ENCODE results near the gene OSBP.

Gene OSBP, protein sequence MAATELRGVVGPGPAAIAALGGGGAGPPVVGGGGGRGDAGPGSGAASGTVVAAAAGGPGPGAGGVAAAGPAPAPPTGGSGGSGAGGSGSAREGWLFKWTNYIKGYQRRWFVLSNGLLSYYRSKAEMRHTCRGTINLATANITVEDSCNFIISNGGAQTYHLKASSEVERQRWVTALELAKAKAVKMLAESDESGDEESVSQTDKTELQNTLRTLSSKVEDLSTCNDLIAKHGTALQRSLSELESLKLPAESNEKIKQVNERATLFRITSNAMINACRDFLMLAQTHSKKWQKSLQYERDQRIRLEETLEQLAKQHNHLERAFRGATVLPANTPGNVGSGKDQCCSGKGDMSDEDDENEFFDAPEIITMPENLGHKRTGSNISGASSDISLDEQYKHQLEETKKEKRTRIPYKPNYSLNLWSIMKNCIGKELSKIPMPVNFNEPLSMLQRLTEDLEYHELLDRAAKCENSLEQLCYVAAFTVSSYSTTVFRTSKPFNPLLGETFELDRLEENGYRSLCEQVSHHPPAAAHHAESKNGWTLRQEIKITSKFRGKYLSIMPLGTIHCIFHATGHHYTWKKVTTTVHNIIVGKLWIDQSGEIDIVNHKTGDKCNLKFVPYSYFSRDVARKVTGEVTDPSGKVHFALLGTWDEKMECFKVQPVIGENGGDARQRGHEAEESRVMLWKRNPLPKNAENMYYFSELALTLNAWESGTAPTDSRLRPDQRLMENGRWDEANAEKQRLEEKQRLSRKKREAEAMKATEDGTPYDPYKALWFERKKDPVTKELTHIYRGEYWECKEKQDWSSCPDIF

DNA sequence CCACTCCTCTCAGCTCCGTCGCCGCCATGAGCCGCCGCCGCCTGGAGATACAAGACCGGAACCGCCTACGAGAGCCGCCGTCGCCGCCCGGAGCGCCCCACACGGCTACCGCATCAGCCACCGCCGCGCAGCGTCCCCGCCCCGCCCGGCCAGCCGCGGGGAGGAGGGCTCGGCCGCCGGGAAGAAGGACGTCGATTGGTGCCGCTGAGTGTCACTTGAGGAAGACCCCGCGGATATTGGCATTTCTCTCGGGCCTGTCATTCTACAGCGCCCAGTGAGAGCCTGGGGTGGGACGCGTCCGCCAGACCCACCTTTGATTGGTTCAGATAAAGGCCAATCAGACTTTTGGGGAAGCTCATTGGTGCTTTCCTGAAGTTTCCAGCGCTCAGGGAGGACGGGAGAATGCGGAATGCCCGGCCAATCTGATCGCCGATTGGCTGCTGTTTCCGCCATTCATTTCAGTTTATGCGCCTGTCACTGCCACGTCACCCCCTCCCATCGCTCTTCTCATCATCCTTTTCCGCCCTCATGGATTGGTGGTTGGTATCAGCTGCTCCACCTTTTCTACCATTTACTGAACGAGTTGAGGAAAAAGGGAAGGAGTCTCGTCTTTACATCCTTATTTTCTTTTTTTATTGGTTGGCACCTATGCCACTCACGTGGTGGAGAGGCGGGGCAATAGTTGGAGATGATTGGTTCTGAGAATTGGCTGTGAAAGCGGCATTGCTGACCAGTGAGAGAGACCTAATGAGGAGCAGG lies at the start of gene OSBP:
Gene OSBP (minus strand): TSS at position 138 of the 759 bp plus-strand sequence. CDS start 110 bp downstream, at position 28.
- TF ChIP-seq, protein P1, sequence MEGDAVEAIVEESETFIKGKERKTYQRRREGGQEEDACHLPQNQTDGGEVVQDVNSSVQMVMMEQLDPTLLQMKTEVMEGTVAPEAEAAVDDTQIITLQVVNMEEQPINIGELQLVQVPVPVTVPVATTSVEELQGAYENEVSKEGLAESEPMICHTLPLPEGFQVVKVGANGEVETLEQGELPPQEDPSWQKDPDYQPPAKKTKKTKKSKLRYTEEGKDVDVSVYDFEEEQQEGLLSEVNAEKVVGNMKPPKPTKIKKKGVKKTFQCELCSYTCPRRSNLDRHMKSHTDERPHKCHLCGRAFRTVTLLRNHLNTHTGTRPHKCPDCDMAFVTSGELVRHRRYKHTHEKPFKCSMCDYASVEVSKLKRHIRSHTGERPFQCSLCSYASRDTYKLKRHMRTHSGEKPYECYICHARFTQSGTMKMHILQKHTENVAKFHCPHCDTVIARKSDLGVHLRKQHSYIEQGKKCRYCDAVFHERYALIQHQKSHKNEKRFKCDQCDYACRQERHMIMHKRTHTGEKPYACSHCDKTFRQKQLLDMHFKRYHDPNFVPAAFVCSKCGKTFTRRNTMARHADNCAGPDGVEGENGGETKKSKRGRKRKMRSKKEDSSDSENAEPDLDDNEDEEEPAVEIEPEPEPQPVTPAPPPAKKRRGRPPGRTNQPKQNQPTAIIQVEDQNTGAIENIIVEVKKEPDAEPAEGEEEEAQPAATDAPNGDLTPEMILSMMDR (conservative IDR thresholded peaks at IDR 0.05; ENCODE audit: low read length): no peak
- peak within 1 kb of the TSS; percentile 93 for H3K4me3 ChIP-seq (ENCODE audit: low read length)
- DNase-seq (ENCODE audit: low read depth): peak; percentile 100

DNA sequence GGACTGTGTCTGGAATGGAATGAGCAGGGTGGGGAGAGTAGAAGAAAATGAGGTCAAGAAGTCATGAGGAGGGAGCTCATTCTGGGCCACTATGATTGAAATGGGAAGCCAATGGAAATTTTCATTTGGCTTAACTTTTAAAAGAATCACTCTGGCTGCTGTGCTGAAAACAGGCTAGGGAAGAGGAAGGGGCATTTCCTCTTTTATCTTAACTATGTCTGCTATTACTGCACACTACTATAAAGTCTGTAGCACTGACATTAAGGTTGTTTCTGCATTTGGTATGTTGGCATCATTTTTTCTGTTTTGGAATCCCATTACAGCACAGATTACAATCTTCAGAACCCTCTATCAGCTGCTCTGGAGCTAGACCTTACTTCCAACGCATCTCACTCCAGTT lies 45.0 kb upstream of the OSBP start:
- H3K4me3 ChIP-seq (ENCODE audit: low read length): no peak overlapping the region
- TF ChIP-seq, protein P1 (conservative IDR thresholded peaks at IDR 0.05; ENCODE audit: low read length): no peak
- no peak for DNase-seq (ENCODE audit: low read depth)

DNA sequence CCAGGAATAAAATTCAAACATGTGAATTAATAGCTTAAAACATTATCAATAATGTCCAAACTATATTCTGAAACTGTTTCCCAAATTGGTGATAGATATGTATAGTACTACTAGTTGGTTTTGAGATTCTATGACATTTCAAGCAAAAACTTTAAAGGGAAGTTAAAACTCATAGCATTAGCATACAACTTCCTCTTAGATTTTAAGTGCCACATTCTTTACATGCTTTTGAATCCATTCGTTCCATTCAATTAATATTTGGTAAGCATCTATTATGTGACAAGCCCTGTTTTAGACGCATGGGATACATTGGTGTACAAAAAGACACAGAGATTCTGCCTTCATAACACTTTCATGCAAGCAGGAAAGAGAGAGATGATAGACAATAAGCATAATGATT lies 44.4 kb upstream of the OSBP start:
- peak; percentile 7 for DNase-seq (ENCODE audit: low read depth)
- TF ChIP-seq, protein P1 (conservative IDR thresholded peaks at IDR 0.05; ENCODE audit: low read length): no peak
- H3K4me3 ChIP-seq (ENCODE audit: low read length): no peak overlapping the region

DNA sequence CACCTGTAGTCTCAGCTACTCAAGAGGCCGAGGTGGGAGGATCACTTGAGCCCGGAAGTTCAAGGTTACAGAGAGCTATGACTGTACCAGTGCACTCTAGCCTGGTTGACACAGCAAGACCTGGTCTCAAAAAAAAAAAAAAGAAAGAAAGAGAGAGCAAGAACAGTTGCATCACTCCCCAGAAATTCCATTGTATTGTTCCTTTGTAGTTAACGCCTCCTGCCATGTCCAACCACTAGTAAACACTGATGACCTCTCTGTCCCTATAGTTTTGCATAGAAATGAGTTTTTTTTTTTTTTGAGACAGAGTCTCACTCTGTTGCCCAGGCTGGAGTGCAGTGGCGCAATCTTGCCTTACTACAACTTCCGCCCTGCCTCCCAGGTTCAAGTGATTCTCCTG lies 42.5 kb upstream of the OSBP start:
- TF ChIP-seq, protein P1 (conservative IDR thresholded peaks at IDR 0.05; ENCODE audit: low read length): no peak
- H3K4me3 ChIP-seq (ENCODE audit: low read length): no peak overlapping the region
- no peak for DNase-seq (ENCODE audit: low read depth)

DNA sequence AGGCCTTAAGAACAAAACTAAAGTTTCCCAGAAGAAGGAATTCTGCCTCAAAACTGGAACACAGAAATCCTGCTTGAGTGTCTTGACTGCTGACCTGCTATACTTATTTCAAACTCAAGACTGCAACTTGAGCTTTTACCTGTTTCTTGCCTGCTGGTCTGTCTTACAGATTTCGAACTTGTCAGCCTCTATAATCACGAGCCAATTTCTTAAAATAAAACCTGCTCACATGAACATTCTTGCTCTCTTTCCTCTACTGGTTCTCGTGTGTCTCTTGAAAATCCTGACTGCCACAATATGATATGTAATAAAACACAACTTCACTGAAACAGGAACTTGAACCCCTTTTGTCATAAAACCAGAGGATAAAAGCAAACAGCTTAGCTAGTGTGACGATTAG lies 39.3 kb upstream of the OSBP start:
- TF ChIP-seq, protein P1 (conservative IDR thresholded peaks at IDR 0.05; ENCODE audit: low read length): no peak
- DNase-seq (ENCODE audit: low read depth): no peak
- H3K4me3 ChIP-seq (ENCODE audit: low read length): no peak overlapping the region

DNA sequence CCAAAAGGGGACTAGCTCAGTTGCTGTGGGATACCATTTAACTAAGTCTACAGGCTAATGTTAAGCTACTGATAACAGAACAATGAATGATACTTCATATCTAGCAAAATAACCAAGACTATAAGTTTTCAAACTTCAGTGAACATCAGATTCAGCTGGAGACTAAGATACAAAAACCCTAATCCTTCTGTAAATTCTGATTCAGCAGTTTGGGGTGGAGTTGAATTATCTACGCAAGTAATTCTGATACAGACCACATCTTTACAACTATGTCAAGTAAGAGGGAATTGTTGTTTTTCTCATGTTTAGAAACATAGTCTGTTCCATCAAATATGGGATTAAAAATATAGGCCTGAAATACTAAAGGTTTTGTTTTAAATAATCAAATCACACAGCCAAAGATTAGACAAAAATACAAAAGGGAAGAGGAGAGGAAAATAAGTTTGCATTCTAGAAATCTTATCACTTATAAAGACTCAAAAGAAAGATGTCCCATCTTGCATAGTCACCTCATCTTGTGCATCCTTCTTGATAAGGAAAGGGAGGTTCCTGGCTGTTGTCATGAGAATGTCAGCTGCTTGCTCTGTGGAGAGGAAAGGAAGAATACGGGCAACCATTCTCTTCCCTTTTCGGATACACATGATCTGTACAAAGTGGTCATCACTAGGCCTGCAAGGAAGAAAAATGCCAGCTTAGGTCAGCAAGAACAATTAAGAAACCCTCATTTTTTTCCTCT lies 31.8 kb upstream of the OSBP start:
- TF ChIP-seq, protein P1 (conservative IDR thresholded peaks at IDR 0.05; ENCODE audit: low read length): no peak
- H3K4me3 ChIP-seq (ENCODE audit: low read length): no peak overlapping the region

More for the DNA sequence above, 31.8 kb upstream of the OSBP start:
- no peak for DNase-seq (ENCODE audit: low read depth)

Data from AG10803 (cell line).